GM19328 (cell line): ENCODE measurements around the gene FAM43B.
"Not testable (repeated sequence)": the region's sequence is repeated elsewhere in the genome, so short reads cannot be mapped to it uniquely, and the experiment has no call there.

Experiments
- ATAC-seq: cut with Tn5 transposase; IDR thresholded peaks from one replicate; pipeline ENCODE4 v1.9.1; 2021; ENCODE audit warnings: mild to moderate bottlenecking, moderate library complexity; ENCODE audit not compliant: unreplicated experiment

The FAM43B gene, protein sequence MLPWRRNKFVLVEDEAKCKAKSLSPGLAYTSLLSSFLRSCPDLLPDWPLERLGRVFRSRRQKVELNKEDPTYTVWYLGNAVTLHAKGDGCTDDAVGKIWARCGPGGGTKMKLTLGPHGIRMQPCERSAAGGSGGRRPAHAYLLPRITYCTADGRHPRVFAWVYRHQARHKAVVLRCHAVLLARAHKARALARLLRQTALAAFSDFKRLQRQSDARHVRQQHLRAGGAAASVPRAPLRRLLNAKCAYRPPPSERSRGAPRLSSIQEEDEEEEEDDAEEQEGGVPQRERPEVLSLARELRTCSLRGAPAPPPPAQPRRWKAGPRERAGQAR

DNA sequence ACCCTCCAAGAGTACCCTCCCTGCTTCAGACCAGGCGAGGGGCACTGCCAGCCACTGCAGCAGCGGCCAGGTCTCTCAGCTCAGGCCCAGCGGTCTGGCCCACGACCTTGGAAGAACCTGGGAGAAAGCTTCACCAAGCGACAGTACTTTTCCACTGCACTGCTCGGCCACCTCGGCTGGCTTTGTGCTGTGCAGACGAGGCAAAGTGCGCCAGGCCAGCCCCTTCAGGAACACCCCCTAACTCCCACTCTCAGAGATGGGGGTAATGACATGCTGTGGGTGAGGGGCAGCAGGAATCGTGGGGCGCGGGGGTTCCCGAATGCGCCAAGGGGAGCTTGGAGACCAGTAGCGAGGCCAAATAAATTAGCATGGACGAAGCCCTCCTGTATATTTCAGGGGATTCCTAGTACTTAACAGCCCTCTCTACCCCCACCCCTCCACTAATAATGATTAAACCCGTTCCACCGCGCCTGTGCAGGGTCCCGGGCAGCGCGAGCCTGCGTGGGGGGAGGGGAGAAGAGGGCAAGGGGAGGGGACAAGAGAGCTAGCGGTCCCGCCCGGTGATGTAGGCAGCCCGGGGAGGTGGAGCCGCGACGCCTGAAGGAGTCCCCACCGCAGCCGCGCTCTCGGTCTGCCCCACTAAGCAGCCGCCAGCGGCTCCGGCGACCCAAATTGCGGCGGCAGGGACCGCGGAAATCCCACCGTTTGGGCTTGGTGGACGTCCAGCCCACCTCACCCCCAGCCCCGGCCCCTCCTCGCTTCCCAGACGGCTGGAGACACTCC is at the start of gene FAM43B:
FAM43B (plus strand) TSS at position 629 of the 783 bp plus-strand sequence. CDS start 401 bp downstream, outside the sequence.
- no peak for ATAC-seq

DNA sequence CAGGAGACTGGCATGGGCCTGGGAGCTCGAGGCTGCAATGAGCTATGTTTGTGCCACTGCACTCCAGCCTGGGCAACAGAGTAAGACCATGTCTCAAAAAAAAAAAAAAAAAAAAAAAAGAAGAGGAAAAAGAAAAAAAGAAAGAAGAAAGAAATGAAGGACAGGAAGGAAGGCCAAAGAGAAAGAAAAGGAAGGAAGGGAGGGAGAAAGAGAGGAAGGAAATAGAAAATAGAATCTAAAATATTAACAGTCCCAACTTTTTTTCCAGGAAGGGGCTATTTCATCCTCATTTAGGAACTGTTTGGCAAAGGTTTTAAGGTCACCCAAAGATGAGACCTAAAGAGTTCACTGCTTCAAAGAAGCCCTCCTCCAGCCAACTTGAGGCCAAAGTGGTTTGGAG is 46.9 kb upstream of the FAM43B start:
- no peak for ATAC-seq

DNA sequence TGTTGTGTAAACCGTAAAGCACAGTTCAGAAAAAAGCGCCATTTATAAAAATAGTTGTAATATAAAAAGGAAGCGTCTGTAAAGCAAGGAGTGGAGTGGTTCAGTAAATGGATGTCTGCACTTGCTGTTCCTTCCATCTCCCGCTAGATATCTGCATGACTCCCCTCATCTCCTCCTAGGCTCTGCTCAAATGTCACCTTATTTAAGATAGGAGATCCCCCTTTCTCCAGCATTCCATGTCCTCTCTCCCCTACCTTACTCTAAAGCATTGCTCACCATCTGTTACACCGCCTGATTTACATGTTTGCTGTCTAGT is 45.2 kb upstream of the FAM43B start:
- peak; percentile 15 for ATAC-seq

DNA sequence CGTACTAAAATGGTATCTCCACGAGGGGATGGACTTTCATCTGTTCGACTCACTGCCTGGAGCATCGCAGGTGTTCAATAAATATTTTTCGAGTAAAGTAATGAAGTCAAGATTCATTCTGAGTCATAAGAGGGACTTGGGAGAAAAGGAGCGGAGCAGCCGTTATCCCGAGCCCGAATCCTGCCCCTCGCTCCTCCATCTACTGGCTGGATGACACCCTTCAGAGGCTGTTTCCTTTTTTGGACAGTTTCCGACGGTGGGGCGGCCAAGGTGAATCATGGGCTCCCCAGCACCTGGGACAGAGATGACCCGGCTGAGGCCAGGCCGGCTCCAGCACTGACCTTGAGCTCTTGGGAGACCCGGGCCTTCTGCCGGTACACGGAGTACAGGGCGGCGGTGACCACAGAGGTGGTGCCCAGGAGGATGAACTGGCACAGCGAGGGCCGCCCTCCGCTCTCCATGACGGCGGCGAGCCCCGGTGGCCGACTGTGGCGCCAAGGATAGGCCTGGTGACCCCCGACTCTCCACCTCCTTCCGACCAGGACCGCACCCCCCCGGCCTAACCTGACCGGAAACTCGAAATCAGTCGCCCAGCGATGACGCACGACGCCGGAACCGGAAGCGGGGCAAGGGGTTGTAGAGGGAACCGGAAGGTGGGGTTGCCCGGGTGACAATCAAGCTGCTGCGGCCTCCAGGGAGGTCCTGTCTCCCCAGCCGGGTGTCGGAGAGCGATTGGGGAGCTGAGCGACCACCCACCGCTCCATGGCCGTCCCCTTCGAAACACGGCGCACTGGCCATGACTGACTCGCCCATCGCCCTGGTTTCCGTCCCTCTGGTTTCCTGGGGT is 44.6 kb upstream of the FAM43B start, which contains the start of gene MUL1:
MUL1 (minus strand) TSS at position 588 of the 847 bp plus-strand sequence; CDS start at position 461, 127 bp downstream.
- ATAC-seq, result peak; percentile 83

DNA sequence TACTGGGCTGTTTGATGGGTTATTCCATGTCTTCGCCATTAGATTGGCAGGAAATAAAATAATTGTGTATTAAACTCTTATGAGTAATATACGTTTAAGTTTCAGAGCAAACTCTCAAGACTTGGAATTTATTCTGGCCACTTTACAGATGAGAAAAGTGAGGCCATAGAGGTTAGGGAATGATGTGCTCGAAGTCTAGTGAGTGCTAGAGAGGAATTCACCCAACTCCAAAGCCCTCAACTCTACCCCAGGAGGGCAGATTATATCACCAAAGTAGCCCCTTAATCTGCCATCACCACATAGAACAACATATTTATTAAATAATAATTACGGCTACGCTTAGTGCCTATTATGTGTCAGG is 44.0 kb upstream of the FAM43B start:
- no peak for ATAC-seq

DNA sequence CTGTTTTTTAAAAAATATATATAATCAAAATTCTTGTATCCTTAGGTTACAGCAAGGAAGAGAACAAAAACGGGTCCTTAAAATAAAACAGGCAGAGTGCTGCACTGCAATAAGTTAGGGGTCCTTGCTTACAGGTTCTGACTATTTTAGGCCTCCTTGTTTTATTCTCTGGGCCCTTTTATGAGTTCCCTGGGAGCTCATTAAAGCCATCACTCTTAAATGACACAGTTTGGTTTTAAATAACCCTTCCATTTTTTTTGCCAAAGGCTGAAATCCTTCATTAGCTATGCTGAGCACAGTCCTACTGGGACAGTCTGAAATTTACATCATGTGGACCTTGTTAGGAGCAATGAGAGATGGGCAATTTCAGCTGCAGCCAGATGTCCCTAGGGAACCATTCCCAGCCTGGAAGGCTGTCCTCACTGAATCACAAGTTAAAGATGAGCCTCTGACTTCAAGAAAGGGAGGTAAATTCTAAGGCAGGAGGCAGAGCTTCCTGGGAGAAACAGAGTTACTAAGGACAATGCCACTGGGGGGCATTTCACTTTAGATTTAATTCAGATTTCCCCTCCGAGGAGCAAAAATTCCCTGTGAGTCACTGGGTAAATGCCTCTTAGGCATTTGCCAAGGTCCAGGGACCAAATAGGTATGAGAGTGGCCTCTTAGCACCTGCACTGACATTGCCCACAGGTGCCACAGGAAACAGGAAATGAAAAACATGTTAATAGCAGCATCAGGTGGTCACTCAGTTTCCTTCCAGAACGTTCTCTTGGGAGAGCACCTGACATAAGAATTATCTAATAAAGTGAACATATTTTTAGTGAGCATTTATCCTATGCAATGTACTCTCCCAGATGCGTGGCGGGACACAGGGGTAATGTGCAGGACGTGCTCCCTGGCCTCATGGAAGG is 40.6 kb upstream of the FAM43B start:
- no peak for ATAC-seq

DNA sequence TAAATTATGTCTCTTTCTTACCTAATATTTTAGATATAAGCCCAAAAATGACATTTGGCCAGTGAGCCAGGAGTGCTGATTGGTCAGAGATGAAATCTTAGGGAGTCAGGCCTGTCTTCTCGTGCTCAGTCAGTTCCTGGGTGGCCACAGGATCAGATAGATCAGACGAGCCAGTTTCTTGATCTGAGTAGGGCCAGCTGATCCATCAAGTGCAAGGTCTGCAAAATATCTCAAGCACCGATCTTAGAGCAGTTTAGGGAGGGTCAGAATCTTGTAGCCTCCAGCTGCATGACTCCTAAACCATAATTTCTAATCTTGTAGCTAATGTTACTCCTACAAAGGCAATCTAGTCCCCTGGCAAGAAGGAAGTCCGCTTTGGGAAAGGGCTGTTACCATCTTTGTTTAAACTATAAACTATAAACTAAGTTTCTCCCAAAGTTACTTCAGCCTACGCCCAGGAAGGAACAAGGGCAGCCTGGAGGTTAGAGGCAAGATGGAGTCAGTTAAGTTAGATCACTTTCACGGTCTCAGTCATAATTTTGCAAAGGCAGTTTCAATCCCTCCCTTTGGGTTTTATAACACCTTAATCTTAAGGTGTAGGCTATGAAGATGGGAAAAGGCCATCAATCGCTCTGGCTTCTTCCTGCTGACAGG is 32.6 kb upstream of the FAM43B start:
- not testable (repeated sequence) for ATAC-seq

DNA sequence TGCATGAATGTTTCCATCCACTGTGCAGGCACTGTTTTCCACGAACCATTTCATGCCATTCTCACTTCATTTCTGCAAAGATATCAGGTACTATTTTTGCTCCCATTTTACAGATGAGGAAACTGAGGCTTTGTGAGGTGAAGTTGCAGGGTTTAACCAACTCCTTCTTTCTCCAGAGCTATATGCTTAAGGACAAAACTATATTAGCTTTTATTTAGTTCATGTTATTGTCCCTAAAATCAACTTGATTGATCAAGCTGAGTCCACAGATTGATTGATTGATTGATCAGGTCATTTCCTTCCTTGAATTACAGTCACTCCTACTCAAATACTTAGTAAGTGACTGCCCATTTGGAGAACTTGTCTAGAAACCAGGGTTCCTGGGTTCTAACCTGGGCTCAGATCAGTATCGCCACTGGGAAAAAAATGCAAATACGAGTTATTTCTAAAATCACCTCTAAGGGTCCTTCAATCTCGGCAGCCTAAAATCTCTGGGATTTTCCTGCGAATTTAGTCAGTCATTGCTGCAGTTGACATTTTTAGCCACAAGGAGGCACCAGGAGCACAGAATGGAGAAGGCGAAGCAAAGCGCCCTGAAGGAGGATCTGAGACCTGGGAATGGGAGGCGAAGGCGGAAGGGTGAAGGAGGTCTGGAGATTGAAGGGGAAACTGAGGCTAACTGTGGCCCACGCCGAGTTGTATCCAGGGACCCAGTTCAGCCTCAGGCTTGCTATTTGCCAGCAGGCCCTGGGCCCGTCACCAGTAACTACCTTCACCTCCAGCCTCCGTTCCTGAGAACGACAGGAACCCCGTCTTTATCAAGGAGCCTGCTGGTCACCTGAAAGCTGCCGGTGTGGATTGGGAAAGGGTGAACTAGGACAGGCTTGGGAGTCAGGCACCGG is 30.2 kb upstream of the FAM43B start:
- ATAC-seq, result no peak

DNA sequence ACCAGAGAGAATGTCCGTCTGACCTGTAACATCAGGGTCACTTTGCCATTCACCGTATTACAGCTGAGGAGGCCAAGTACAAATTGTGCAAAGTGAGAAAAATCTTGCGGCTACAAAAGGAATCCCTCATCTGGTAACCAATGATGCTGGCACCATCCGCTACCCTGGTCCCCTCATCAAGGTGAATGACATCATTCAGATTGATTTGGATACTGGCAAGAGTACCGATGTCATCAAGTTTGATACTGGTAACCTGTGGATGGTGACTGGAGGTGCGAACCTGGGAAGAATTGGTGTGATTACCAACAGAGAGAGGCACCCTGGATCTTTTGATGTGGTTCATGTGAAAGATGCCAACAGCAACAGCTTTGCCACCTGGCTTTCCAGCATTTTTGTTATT is 26.1 kb upstream of the FAM43B start:
- ATAC-seq, result no peak

DNA sequence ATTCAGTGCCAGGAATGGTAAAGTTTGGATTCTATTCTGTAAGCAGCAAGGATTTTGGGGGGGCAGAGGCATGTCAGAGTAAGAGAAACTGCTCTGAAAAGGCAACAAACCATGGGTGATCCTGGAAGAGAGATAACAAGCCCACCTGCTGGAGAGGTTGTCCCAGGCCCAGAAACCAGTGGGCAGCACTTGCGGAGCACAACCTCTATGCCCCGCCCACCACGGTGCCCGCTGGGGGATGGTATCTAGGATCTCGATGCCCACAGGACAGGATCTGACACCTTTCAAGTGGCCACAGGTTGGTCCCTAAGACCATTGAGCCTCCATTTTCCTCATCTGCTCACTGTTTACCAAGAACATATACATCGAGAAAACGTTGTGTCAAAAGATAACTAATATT is 24.2 kb upstream of the FAM43B start:
- ATAC-seq, result no peak

DNA sequence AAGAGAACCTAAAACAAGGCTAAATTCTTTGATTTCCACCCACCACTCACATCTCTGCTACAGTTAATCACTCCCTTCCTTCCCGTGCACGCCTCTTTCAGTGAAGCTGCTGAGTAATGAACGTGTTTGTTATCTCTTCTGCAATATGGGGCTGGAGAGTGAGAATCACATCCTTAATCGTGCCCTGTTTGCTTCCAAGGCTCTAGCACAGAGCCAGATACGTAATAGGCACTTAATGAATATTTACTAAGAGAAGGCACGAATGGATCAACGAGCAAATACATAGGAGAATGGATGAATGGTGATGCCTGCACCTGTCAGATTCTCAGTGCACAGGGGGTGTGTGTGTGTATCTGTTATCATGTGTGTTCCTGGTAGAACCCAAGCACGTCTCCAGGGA is 22.1 kb upstream of the FAM43B start:
- no peak for ATAC-seq

DNA sequence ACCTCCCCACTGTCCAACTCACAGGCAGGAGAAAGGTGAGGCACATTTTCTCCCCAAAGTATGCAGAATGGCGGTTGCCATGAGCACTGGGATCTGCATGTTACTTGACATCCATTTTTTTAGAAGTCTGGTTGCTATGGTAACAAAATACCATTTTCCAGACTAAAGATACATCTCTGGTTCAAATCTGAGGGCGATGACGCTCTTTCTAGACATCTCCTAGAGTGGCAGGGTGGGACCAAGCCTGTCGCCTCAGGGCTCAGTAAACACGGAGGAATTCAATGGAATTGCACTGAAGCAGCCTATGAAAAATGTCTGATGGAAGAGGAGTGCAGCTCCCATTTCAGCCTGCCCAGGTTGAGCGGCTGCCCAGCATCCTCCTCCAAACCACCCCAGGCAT is 21.5 kb upstream of the FAM43B start:
- no peak for ATAC-seq

DNA sequence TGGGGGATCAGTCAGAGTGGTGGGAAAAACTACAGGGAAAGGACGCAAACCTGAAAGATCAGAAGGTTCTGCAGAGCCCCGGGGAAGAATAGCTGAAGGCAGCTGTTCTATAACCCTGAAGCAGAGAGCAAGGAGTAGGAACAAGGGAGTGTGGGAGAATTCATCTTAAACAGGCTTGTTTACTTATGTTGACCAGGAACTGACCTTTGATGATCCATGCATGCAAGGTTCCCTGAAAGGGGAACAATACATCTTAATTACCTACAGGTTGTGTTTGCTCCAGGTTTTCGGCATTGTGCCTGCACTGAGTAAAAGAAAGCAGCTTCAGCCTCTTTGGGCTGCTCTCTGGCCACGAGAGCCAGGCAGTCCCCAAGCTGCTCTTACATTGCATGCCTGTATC is 18.7 kb upstream of the FAM43B start:
- ATAC-seq, result no peak

DNA sequence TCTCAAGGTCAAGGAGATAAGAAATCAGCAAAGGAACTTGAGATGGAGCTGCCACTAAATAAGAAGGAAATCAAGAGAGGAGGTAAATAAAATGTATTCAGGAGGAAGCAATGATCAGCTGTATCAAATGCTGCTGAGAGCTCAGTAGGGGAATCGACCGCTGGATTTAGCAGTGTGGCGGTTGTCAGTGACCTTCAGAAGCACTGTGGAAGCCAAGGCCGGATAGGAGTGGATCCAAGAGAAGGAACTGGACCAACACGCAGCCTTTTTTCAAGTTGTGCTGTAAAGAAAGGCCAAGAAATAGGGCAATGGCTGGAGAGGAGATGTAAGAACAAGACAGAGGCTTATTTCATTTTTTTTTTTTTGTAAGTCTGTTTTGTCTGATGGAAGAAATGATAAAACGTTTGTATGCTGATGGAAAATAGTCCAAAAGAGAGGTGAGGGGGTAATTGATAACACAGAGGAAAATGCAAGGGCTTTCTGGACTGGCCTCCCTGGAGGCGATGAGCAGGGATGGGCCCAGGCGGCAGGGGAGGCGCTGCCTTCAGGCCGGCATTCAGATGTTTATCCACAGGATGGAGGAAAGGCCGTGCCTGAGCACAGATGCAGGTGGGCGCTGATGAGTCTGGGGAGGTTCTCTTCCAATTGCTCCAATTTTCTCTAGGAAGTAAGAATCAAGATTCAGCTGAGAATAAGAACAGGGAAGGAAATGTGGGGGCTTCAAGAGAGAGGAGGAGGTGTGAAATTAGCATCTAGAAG is 17.5 kb upstream of the FAM43B start:
- no peak for ATAC-seq

DNA sequence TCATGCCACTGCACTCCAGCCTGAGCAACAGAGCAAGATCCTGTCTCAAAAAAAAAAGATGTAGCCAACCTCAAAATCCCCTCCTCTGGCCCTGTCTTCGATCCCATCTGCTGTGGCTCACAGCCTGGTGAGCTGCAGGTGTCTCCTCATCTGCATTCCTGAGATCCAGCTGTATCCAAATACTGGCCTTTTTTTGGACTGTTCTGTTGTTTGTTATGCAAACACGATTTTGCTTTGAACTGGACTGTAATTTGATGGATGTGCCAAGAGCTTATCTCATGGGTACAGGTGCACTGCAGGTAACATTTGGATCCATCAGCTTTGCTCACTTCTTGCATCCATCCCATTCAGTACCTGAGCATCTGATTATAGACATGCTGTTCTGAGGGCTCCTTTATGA is 14.1 kb upstream of the FAM43B start:
- no peak for ATAC-seq

DNA sequence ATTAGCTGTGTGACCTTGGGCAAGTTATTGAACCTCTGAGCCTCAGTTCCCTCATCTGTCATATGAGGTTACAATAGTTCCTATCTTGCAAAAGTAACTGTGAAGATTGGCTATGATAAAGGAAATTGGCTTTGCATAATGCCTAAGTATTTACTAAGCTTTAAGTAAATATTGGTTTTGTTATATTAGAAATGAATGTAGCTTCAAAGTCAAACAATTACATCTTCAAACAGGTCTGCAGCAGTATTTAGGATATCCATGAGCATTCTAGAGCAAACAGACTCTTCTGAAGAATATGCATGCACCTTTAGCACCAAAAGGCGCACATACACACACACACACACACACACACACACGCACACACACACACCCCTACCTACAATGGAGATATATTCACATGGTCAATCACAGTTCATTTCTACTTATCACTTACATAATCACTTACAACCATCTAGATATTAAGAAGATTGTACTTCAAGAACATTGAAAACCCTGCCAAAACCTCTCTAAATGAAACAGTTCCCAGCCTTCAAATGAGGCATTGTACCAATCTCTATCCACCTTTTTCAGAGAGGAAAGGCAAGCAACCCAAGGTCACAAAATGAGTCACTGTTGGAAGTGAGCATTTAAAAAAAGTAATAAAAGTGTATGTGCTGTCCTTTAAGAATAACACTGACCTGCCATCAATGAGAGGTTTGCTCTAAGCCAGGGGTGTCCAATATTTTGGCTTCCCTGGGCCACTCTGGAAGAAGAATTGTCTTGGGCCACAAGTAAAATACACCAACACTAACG is 13.4 kb upstream of the FAM43B start:
- ATAC-seq, result no peak

DNA sequence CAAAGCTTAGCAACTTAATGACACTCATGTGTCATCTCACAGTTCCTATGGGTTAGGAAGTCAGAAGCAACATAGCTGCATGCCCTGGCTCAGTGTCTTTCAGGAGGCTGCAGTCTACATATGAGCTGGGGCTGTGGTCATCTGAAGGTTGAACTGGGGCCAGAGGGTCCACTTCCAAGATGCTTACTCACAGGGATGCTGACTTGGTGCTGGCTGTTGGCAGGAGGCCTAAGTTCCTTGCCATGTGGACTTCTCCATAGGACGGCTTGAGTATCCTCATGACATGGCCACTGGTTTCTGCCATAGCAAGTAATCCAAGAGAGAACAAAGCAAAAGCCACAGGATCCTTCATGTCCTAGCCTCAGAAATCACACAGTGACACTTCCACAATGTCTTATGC is 12.1 kb upstream of the FAM43B start:
- ATAC-seq, result no peak
